Hepatocyte (in vitro differentiated cells): ENCODE data around the gene ADD2. TPM values are rescaled to one million over a fixed set of nuclear protein-coding genes. Genes with fewer than 3 reads are reported as not detected.

ENCODE experiments used
- DNase-seq: peaks from one replicate; pipeline ENCODE4 v3.0.0-alpha.2; 2016; ENCODE audit warnings: low spot score
- H2AFZ ChIP-seq: fragments of 200-600 bp; sonication (generic); 2 replicates; pipeline ENCODE4 v1.6.0; 2016; ENCODE audit warnings: antibody characterized with exemption, mild to moderate bottlenecking
- H3K27ac ChIP-seq: fragments of 200-600 bp; sonication (generic); 2 replicates; pipeline ENCODE4 v1.5.1; 2016; ENCODE audit warnings: mild to moderate bottlenecking
- H3K27me3 ChIP-seq: fragments of 200-600 bp; sonication (generic); 2 replicates; pipeline ENCODE4 v1.6.1; 2016
- H3K36me3 ChIP-seq: fragments of 200-600 bp; sonication (generic); replicated peaks from 2 replicates; pipeline ENCODE4 v1.5.1; 2016; ENCODE audit warnings: low read depth; ENCODE audit not compliant: insufficient read depth
- H3K4me1 ChIP-seq: fragments of 200-600 bp; sonication (generic); 2 replicates; pipeline ENCODE4 v1.5.1; 2016; ENCODE audit warnings: mild to moderate bottlenecking, moderate library complexity; ENCODE audit not compliant: insufficient read depth
- H3K4me2 ChIP-seq: fragments of 200-600 bp; sonication (generic); 2 replicates; pipeline ENCODE4 v1.6.0; 2016
- H3K4me3 ChIP-seq: fragments of 200-600 bp; sonication (generic); 2 replicates; pipeline ENCODE4 v1.5.1; 2016; ENCODE audit warnings: mild to moderate bottlenecking
- H3K79me2 ChIP-seq: fragments of 200-600 bp; sonication (generic); 2 replicates; pipeline ENCODE4 v1.6.0; 2017; ENCODE audit warnings: mild to moderate bottlenecking
- H3K9me2 ChIP-seq: fragments of 200-600 bp; sonication (generic); replicated peaks from 2 replicates; pipeline ENCODE4 v1.6.0; 2017; ENCODE audit warnings: mild to moderate bottlenecking; ENCODE audit not compliant: insufficient read depth
- H3K9me3 ChIP-seq: fragments of 200-600 bp; sonication (generic); 2 replicates; pipeline ENCODE4 v1.5.1; 2016; ENCODE audit warnings: low read depth, mild to moderate bottlenecking
- H4K20me1 ChIP-seq: fragments of 200-600 bp; sonication (generic); 2 replicates; pipeline ENCODE4 v1.6.0; 2016; ENCODE audit warnings: mild to moderate bottlenecking; ENCODE audit not compliant: insufficient read depth, poor library complexity, severe bottlenecking
- EZH2 ChIP-seq: fragments of 200-600 bp; sonication (generic); IDR thresholded peaks from 2 replicates; pipeline ENCODE4 v1.6.1; 2016; ENCODE audit warnings: antibody characterized with exemption, mild to moderate bottlenecking, borderline replicate concordance
- EZH2phosphoT487 ChIP-seq: fragments of 200-600 bp; sonication (generic); IDR thresholded peaks from one replicate; pipeline ENCODE4 v1.6.1; 2018; ENCODE audit warnings: antibody characterized with exemption, mild to moderate bottlenecking, low read depth, moderate library complexity; ENCODE audit not compliant: unreplicated experiment, severe bottlenecking
- WGBS: methylation state at CpG from one replicate; pipeline ENCODE4 v1.1.6; 2016; ENCODE audit warnings: low lambda C conversion rate; ENCODE audit errors: missing lambda C conversion rate; 5-methylcytosine and 5-hydroxymethylcytosine counted together
- polyA plus RNA-seq: library from polyadenylated mRNA; unstranded; fragments of >200 nt; fragmentation: Nextera tagmentation; extraction: Ambion mirVana; gene quantifications from 2 replicates; pipeline ENCODE4 v1.2.1, GENCODE V29; 2016
- total RNA-seq: library from RNA; depleted of rRNA; stranded (reverse); fragments of >200 nt; gene quantifications from 2 replicates; pipeline ENCODE4 v1.2.3, GENCODE V29; 2014
- TF ChIP-seq, protein P1 (sequence below): fragments of 200-600 bp; sonication (generic); IDR thresholded peaks from 2 replicates; pipeline ENCODE4 v1.5.1; 2016; ENCODE audit warnings: antibody characterized with exemption, mild to moderate bottlenecking; ENCODE audit not compliant: poor library complexity

ADD2 gene
- total and polyA plus RNA-seq, 2 experiments from 2014 or later: 0.74 to 2.4 TPM

DNA sequence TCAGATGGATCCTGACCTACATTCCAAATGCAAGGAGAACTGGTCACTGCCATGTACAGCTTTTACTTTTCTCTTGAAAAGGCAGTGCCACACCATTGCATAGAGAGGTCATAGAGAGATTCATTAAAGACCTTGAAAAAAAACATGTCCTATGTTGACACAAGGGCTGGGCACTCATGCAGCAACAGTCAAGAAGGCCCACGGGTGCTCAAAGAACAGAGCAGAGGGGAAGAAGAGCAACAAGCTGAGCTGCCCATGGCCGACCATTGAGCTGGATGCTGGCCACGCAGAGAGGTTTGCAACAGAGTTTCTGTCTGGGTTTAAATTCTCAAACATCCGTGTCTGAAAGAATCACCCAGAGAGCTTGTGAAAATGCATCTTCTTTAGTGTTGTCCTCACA lies 99.1 kb downstream of the ADD2 start:
- TF ChIP-seq EZH2: no peak
- TF ChIP-seq, protein P1, sequence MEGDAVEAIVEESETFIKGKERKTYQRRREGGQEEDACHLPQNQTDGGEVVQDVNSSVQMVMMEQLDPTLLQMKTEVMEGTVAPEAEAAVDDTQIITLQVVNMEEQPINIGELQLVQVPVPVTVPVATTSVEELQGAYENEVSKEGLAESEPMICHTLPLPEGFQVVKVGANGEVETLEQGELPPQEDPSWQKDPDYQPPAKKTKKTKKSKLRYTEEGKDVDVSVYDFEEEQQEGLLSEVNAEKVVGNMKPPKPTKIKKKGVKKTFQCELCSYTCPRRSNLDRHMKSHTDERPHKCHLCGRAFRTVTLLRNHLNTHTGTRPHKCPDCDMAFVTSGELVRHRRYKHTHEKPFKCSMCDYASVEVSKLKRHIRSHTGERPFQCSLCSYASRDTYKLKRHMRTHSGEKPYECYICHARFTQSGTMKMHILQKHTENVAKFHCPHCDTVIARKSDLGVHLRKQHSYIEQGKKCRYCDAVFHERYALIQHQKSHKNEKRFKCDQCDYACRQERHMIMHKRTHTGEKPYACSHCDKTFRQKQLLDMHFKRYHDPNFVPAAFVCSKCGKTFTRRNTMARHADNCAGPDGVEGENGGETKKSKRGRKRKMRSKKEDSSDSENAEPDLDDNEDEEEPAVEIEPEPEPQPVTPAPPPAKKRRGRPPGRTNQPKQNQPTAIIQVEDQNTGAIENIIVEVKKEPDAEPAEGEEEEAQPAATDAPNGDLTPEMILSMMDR: no peak
- no peak for TF ChIP-seq EZH2phosphoT487
- H2AFZ ChIP-seq: no peak overlapping the region

DNA sequence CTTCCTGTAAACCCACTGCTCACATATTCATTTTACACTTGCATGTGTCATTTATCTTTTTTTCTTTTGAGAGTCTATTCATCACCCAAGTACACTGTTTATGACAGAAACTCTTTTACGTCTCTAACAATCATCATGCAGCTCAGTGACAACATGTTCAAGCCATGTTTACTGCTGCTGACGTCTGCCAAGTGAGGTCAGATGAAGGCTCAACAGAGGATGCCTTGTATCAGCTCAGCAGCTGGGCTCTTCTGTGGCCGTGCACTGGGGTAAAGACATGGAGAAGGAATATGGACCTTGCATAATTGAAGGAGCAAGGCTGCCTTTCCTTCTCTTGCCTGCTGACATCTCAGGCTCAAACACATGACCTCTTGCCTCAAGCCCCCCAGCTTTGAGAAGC lies 99.6 kb downstream of the ADD2 start:
- WGBS: 83% methylated on average over 3 of the region's 3 CpGs
- no peaks in the 10 kb centered on the region for H3K36me3 ChIP-seq
- H3K4me2 ChIP-seq: no peak overlapping the region
- no peaks in the 10 kb centered on the region for H3K27me3 ChIP-seq
- H3K9me2 ChIP-seq: no peaks in the 10 kb centered on the region
- H3K4me3 ChIP-seq: no peak overlapping the region
- no peaks in the 10 kb centered on the region for H4K20me1 ChIP-seq
- no peaks in the 10 kb centered on the region for H3K4me1 ChIP-seq
- no peak overlapping the region for H2AFZ ChIP-seq
- H3K9me3 ChIP-seq: no peaks in the 10 kb centered on the region
- TF ChIP-seq, protein P1: no peak
- TF ChIP-seq EZH2phosphoT487: no peak
- TF ChIP-seq EZH2: no peak
- H3K27ac ChIP-seq: no peak overlapping the region
- DNase-seq: peak; percentile 14
- no peaks in the 10 kb centered on the region for H3K79me2 ChIP-seq

More for the DNA sequence above, 99.1 kb downstream of the ADD2 start:
- H3K4me1 ChIP-seq: no peaks in the 10 kb centered on the region
- H3K4me2 ChIP-seq: no peak overlapping the region
- H3K36me3 ChIP-seq: no peaks in the 10 kb centered on the region
- H4K20me1 ChIP-seq: no peaks in the 10 kb centered on the region
- H3K79me2 ChIP-seq: no peaks in the 10 kb centered on the region
- H3K27me3 ChIP-seq: no peaks in the 10 kb centered on the region
- no peaks in the 10 kb centered on the region for H3K9me2 ChIP-seq
- H3K27ac ChIP-seq: no peak overlapping the region
- DNase-seq: no peak
- no peak overlapping the region for H3K4me3 ChIP-seq
- no peaks in the 10 kb centered on the region for H3K9me3 ChIP-seq
- WGBS: 89% methylated on average over 4 of the region's 4 CpGs

DNA sequence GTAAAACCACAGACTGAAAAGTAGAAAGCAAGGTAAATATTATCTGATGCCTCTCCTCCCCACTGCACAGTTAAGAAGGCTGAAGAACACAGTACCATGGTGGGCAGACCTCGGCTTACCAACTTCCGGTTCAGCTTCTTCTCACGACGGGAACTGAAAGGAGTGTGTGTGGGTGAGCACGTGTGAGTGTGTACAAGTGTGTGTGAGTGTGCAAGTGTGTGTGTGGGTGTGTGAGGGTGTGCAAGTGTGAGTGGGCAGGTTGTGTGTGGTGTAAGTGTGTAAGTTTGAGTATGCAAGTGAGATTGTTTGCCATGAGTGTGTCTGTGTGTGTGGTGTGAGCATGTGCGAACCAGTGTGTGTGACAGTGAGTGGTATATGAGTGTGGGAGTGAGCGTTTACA lies 103.5 kb downstream of the ADD2 start:
- no peak for DNase-seq
- Histone ChIP-seq H3K4me3 (no peak overlapping the region), H3K9me2 (no peaks in the 10 kb centered on the region), H3K4me1 (no peaks in the 10 kb centered on the region), H3K36me3 (no peaks in the 10 kb centered on the region), H3K27ac (no peak overlapping the region), H4K20me1 (no peaks in the 10 kb centered on the region), H3K9me3 (no peaks in the 10 kb centered on the region), H3K79me2 (no peaks in the 10 kb centered on the region), H3K27me3 (no peaks in the 10 kb centered on the region), H2AFZ (no peak overlapping the region), H3K4me2 (no peak overlapping the region)
- TF ChIP-seq, protein P1: no peak
- TF ChIP-seq EZH2 (no peak), EZH2phosphoT487 (no peak)
- WGBS: 92% methylated on average over 7 of the region's 7 CpGs

DNA sequence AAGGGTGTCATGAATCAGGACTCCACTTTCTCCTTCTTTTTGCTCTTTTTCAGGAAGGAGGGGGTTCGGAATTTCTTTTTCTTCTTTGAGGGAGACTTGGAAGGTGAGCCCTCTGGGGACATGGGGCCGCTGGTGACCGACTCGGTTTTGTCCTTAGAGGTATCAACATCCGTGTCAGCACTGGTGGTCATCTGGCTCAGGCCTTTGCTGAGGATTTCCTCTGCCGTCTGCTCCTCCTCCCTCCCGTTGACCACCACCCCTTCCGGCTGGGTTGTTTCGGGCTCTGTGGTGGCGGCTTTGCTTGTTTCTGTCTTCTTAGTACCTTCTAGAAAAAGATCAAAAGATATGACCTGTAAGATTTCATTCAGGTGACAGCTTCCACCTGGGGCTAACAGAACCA lies 104.6 kb downstream of the ADD2 start:
- no peak overlapping the region for H3K27ac ChIP-seq
- no peak for DNase-seq
- no peak for TF ChIP-seq EZH2
- no peak for TF ChIP-seq EZH2phosphoT487
- TF ChIP-seq, protein P1: no peak
- no peaks in the 10 kb centered on the region for H3K4me1 ChIP-seq
- H3K4me2 ChIP-seq: no peak overlapping the region
- no peaks in the 10 kb centered on the region for H4K20me1 ChIP-seq
- H3K4me3 ChIP-seq: no peak overlapping the region
- no peaks in the 10 kb centered on the region for H3K36me3 ChIP-seq
- H3K9me3 ChIP-seq: no peaks in the 10 kb centered on the region
- H2AFZ ChIP-seq: no peak overlapping the region
- H3K9me2 ChIP-seq: no peaks in the 10 kb centered on the region
- 89% methylated on average over 10 of the region's 10 CpGs for WGBS
- no peaks in the 10 kb centered on the region for H3K79me2 ChIP-seq
- H3K27me3 ChIP-seq: no peaks in the 10 kb centered on the region
